Measurements from ENCODE around the gene MACROD2.

Gene MACROD2

DNA sequence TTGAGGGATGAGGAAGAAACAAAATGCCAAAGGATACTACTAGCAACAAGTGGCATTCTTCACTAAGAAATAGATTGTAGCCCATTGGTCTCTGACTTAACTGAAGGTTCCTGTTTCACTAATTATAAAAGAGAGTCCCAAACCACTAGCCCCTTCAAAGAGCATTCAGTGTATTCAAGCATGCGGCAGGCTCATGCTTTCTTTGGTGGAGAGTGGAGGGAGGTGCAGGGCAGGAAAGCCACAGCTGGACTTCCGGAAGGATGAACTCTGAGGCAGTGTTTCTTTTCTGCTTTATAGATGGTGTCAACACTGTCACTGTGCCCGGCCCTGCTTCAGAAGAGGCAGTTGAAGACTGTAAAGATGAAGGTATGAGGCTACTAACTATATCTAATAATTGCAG lies 1941.9 kb downstream of the MACROD2 start:
- DNase-seq (ENCODE audit: low read depth), result no peak
- in situ Hi-C loops (cut with HindIII; ENCODE audit: low sequenced_read_pairs), result no loop called here
- TF ChIP-seq, protein P1, sequence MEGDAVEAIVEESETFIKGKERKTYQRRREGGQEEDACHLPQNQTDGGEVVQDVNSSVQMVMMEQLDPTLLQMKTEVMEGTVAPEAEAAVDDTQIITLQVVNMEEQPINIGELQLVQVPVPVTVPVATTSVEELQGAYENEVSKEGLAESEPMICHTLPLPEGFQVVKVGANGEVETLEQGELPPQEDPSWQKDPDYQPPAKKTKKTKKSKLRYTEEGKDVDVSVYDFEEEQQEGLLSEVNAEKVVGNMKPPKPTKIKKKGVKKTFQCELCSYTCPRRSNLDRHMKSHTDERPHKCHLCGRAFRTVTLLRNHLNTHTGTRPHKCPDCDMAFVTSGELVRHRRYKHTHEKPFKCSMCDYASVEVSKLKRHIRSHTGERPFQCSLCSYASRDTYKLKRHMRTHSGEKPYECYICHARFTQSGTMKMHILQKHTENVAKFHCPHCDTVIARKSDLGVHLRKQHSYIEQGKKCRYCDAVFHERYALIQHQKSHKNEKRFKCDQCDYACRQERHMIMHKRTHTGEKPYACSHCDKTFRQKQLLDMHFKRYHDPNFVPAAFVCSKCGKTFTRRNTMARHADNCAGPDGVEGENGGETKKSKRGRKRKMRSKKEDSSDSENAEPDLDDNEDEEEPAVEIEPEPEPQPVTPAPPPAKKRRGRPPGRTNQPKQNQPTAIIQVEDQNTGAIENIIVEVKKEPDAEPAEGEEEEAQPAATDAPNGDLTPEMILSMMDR (IDR thresholded peaks at IDR 0.05; ENCODE audit: low read depth, low read length, missing control alignments), result no peak
- no peak overlapping the region for H3K4me3 ChIP-seq (ENCODE audit: low read depth, low read length)

DNA sequence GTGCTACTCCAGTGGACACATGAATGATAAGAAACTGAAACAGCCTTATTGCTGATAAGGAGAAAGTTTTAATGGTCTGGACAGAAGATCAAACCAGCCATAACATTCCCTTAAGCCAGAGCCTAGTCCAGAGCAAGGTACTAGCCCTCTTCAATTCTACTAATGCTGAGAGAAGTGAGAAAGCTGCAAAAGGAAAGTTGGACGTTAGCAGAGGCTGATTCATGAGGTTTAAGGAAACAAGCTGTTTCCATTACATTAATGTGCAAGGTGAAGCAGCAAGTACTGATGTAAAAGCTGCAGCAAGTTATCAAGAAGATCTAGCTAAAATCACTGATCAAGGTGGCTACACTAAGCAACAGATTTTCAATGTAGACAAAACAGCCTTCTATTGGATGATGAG lies 1943.5 kb downstream of the MACROD2 start:
- H3K4me3 ChIP-seq (ENCODE audit: low read depth, low read length), result no peak overlapping the region

DNA sequence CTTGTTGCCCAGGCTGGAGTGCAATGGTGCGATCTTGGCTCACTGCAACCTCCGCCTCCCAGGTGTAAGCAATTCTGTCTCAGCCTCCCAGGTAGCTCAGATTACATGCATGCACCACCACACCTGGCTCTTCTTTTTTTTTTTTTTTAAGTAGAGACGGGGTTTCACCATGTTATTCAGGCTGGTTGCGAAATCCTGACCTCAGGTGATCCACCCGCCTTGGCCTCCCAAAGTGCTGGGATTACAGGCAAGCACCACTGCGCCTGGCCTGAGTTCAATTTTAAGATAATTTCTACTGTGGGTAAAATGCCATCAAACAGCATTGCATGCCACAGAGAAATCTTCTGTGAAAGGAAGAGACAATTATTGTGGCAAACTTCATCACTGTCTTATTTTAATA lies 1944.8 kb downstream of the MACROD2 start:
- TF ChIP-seq, protein P1 (IDR thresholded peaks at IDR 0.05; ENCODE audit: low read depth, low read length, missing control alignments), result no peak
- DNase-seq (ENCODE audit: low read depth), result no peak
- no peak overlapping the region for H3K4me3 ChIP-seq (ENCODE audit: low read depth, low read length)
- in situ Hi-C loops (cut with HindIII; ENCODE audit: low sequenced_read_pairs), result no loop called here

More for the DNA sequence above, 1943.5 kb downstream of the MACROD2 start:
- TF ChIP-seq, protein P1 (IDR thresholded peaks at IDR 0.05; ENCODE audit: low read depth, low read length, missing control alignments), result no peak
- DNase-seq (ENCODE audit: low read depth), result no peak
- in situ Hi-C loops (cut with HindIII; ENCODE audit: low sequenced_read_pairs), result no loop called here

DNA sequence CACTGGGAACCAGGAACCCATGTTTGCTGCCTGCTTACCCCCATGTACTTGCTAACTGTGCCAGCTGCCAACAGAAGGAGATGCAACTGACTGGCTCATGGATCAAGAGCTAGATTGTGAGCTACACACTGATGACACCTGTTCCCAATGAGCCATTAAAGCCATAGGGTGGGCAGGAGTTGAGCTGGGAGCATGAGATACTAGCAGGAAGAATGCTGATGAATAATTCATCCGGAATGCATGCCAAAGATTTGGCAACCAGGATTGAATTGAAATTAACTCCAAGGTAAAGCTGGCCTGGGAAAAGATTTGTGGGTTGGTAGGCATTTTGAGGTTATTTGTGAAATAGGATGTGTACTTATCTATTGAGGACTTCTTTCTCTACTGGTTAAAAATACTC lies 1946.8 kb downstream of the MACROD2 start:
- TF ChIP-seq, protein P1 (IDR thresholded peaks at IDR 0.05; ENCODE audit: low read depth, low read length, missing control alignments), result no peak
- DNase-seq (ENCODE audit: low read depth), result peak; percentile 31
- in situ Hi-C loops (cut with HindIII; ENCODE audit: low sequenced_read_pairs), result no loop called here
- H3K4me3 ChIP-seq (ENCODE audit: low read depth, low read length), result no peak overlapping the region

DNA sequence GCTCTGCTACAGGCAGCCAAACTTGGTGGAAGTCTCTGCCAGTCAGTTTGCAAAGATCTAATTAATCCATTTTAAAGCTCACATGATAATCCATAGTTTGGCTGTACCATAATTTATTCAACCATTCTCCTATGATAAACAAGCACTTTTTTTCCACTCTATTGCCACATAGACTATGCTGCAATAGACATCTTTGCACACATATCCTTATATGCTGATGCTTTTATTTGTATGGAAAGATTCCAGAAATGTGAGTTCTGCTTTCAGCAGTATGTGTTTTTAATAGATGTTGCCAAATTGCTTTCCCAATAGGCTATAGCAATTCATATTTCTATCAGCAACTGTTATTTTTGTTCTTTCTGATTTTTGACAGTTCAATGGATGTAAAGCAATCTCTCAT lies 1950.0 kb downstream of the MACROD2 start:
- TF ChIP-seq, protein P1 (IDR thresholded peaks at IDR 0.05; ENCODE audit: low read depth, low read length, missing control alignments), result no peak
- no peak for DNase-seq (ENCODE audit: low read depth)
- in situ Hi-C loops (cut with HindIII; ENCODE audit: low sequenced_read_pairs), result no loop called here
- H3K4me3 ChIP-seq (ENCODE audit: low read depth, low read length), result no peak overlapping the region

DNA sequence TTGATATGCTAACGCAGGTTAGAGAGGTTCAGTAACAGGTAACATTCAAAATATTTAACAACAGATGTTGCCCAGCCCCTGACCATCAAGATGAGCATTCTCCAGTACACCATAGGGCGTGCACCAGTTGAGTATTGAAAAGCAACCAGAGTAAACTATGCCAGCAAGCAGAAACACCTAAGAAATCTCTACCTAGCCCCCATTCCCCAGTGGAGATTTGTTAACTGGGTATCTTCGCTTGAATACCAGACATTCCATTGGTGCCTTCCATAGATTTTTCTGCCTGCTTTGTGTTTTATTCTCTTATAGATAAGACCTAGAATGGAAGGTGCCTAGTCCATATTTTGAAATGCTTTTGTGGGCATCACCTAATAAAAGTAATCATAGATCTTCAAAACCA lies 1954.1 kb downstream of the MACROD2 start:
- in situ Hi-C loops (cut with HindIII; ENCODE audit: low sequenced_read_pairs), result no loop called here
- TF ChIP-seq, protein P1 (IDR thresholded peaks at IDR 0.05; ENCODE audit: low read depth, low read length, missing control alignments), result no peak
- DNase-seq (ENCODE audit: low read depth), result no peak

DNA sequence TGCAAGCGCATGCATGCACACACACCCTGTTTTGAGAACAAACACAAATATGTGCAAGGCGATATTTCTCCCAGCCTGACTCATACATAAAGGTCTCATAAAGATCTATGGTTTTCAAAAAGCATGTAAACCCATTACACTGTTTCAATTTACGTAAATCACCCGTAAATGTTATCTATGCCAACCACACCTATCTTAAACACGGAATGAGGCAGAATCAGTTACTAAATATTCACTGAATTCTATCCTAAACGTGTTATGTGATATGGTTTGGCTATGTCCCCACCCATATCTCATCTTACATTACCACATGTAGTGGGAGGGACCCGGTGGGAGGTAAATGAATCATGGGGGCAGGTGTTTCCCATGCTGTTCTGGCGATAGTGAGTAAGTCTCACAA lies 1956.3 kb downstream of the MACROD2 start:
- in situ Hi-C loops (cut with HindIII; ENCODE audit: low sequenced_read_pairs), result no loop called here
- DNase-seq (ENCODE audit: low read depth), result no peak
- H3K4me3 ChIP-seq (ENCODE audit: low read depth, low read length), result no peak overlapping the region
- TF ChIP-seq, protein P1 (IDR thresholded peaks at IDR 0.05; ENCODE audit: low read depth, low read length, missing control alignments), result no peak

More for the DNA sequence above, 1954.1 kb downstream of the MACROD2 start:
- H3K4me3 ChIP-seq (ENCODE audit: low read depth, low read length), result no peak overlapping the region

Measured in astrocyte of the cerebellum (primary cell).